ENCODE results near the gene ACACB.

Gene ACACB

GRCh38 chr12:109219938-109220337, 103.6 kb downstream of the ACACB start:
- DNase-seq (ENCODE audit: low spot score): no peak

- no peak for DNase-seq (ENCODE audit: low spot score)
These were observed 105.0 kb downstream of the ACACB start for GRCh38 chr12:109221277-109221931.

GRCh38 chr12:109222062-109222461, 105.7 kb downstream of the ACACB start:
- no peak for DNase-seq (ENCODE audit: low spot score)

- no peak for DNase-seq (ENCODE audit: low spot score)
These were observed 106.1 kb downstream of the ACACB start for GRCh38 chr12:109222496-109222895.

- DNase-seq (ENCODE audit: low spot score): no peak
These were observed 106.8 kb downstream of the ACACB start for GRCh38 chr12:109223211-109223610.

- no peak for DNase-seq (ENCODE audit: low spot score)
These were observed 107.5 kb downstream of the ACACB start for GRCh38 chr12:109223868-109224267.

- DNase-seq (ENCODE audit: low spot score): no peak
These were observed 112.3 kb downstream of the ACACB start for GRCh38 chr12:109228664-109229063.

GRCh38 chr12:109230193-109230592, 113.8 kb downstream of the ACACB start:
- no peak for DNase-seq (ENCODE audit: low spot score)

- DNase-seq (ENCODE audit: low spot score): no peak
These were observed 116.3 kb downstream of the ACACB start for GRCh38 chr12:109232731-109233130.

- DNase-seq (ENCODE audit: low spot score): no peak
These were observed 117.6 kb downstream of the ACACB start for GRCh38 chr12:109234012-109234411.

GRCh38 chr12:109236257-109236656, 119.9 kb downstream of the ACACB start:
- DNase-seq (ENCODE audit: low spot score): no peak

GRCh38 chr12:109239179-109239578, 122.8 kb downstream of the ACACB start:
- no peak for DNase-seq (ENCODE audit: low spot score)

- no peak for DNase-seq (ENCODE audit: low spot score)
These were observed 123.3 kb downstream of the ACACB start for GRCh38 chr12:109239691-109240090.

GRCh38 chr12:109240365-109240764, 124.0 kb downstream of the ACACB start:
- no peak for DNase-seq (ENCODE audit: low spot score)

- DNase-seq (ENCODE audit: low spot score): no peak
These were observed 125.5 kb downstream of the ACACB start for GRCh38 chr12:109241936-109242335.

GRCh38 chr12:109244073-109244472, 127.7 kb downstream of the ACACB start:
- no peak for DNase-seq (ENCODE audit: low spot score)

- no peak for DNase-seq (ENCODE audit: low spot score)
These were observed 129.8 kb downstream of the ACACB start for GRCh38 chr12:109246221-109246620.

- DNase-seq (ENCODE audit: low spot score): no peak
These were observed 131.7 kb downstream of the ACACB start for GRCh38 chr12:109247831-109248654.

- no peak for DNase-seq (ENCODE audit: low spot score)
These were observed 134.1 kb downstream of the ACACB start for GRCh38 chr12:109250523-109250922.

- DNase-seq (ENCODE audit: low spot score): no peak
These were observed 136.4 kb downstream of the ACACB start for GRCh38 chr12:109252799-109253198.

- DNase-seq (ENCODE audit: low spot score): no peak
These were observed 137.6 kb downstream of the ACACB start for GRCh38 chr12:109253913-109254544.

- DNase-seq (ENCODE audit: low spot score): no peak
These were observed 139.0 kb downstream of the ACACB start for GRCh38 chr12:109255377-109255776.

GRCh38 chr12:109256011-109256410, 139.6 kb downstream of the ACACB start:
- DNase-seq (ENCODE audit: low spot score): no peak
